Type B pancreatic cell (in vitro differentiated cells): ENCODE results near the gene HGS. TPM values are rescaled to one million over a fixed set of nuclear protein-coding genes. Genes with fewer than 3 reads are reported as not detected.
A peak's percentile ranks its signal among the peaks of the same experiment; 100 is the strongest.

ENCODE experiments used
- DNase-seq: peaks from one replicate; pipeline ENCODE4 v3.0.0; 2021; ENCODE audit warnings: mixed read lengths; ENCODE audit not compliant: unreplicated experiment; ENCODE audit errors: extremely low spot score
- H3K27ac Mint-ChIP-seq: 2 replicates; pipeline ENCODE4 v1.8.0; 2021; ENCODE audit warnings: mild to moderate bottlenecking, mixed read lengths
- H3K27me3 Mint-ChIP-seq: 2 replicates; pipeline ENCODE4 v1.8.0; 2021; ENCODE audit warnings: mixed read lengths
- H3K36me3 Mint-ChIP-seq: 2 replicates; pipeline ENCODE4 v1.8.0; 2021; ENCODE audit warnings: mixed read lengths
- H3K4me1 Mint-ChIP-seq: one replicate; pipeline ENCODE4 v1.8.0; 2021; ENCODE audit warnings: mixed read lengths; ENCODE audit not compliant: unreplicated experiment
- H3K4me3 Mint-ChIP-seq: 2 replicates; pipeline ENCODE4 v1.8.0; 2021; ENCODE audit warnings: mild to moderate bottlenecking, mixed read lengths
- H3K9me3 Mint-ChIP-seq: 2 replicates; pipeline ENCODE4 v1.8.0; 2021; ENCODE audit warnings: mixed read lengths
- total RNA-seq: library from RNA; stranded (reverse); gene quantifications from 2 replicates; pipeline ENCODE4 v1.2.1, GENCODE V29; 2021; ENCODE audit warnings: low replicate concordance
- TF ChIP-seq, protein P1 (sequence below): fragments of 200-600 bp; sonication (generic); conservative IDR thresholded peaks from 2 replicates; pipeline ENCODE4 v1.5.0; 2021; ENCODE audit warnings: antibody characterized with exemption, mild to moderate bottlenecking

The HGS gene
- total RNA-seq, 1 donor from 2014 or later, result 115 TPM

GRCh38 chr17:81715872-81716673 is 32.3 kb downstream of the HGS start:
- no peak overlapping the region for H3K27ac Mint-ChIP-seq
- peak; percentile 67 for DNase-seq
- H3K9me3 Mint-ChIP-seq, result no peaks in the 10 kb centered on the region
- H3K4me1 Mint-ChIP-seq, result peaks cover 4% of the 10 kb centered on the region
- no peak overlapping the region for H3K4me3 Mint-ChIP-seq
- no peaks in the 10 kb centered on the region for H3K27me3 Mint-ChIP-seq
- no peaks in the 10 kb centered on the region for H3K36me3 Mint-ChIP-seq
- TF ChIP-seq, protein P1, sequence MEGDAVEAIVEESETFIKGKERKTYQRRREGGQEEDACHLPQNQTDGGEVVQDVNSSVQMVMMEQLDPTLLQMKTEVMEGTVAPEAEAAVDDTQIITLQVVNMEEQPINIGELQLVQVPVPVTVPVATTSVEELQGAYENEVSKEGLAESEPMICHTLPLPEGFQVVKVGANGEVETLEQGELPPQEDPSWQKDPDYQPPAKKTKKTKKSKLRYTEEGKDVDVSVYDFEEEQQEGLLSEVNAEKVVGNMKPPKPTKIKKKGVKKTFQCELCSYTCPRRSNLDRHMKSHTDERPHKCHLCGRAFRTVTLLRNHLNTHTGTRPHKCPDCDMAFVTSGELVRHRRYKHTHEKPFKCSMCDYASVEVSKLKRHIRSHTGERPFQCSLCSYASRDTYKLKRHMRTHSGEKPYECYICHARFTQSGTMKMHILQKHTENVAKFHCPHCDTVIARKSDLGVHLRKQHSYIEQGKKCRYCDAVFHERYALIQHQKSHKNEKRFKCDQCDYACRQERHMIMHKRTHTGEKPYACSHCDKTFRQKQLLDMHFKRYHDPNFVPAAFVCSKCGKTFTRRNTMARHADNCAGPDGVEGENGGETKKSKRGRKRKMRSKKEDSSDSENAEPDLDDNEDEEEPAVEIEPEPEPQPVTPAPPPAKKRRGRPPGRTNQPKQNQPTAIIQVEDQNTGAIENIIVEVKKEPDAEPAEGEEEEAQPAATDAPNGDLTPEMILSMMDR, result no peak

- no peak for DNase-seq
- peaks cover 4% of the 10 kb centered on the region for H3K4me1 Mint-ChIP-seq
- H3K9me3 Mint-ChIP-seq, result no peaks in the 10 kb centered on the region
- H3K27ac Mint-ChIP-seq, result no peak overlapping the region
- H3K27me3 Mint-ChIP-seq, result no peaks in the 10 kb centered on the region
- no peak overlapping the region for H3K4me3 Mint-ChIP-seq
- TF ChIP-seq, protein P1, result no peak
- H3K36me3 Mint-ChIP-seq, result no peaks in the 10 kb centered on the region
These were observed 32.8 kb downstream of the HGS start for GRCh38 chr17:81716674-81716996.

GRCh38 chr17:81717049-81717765 is 33.4 kb downstream of the HGS start:
- Mint-ChIP-seq H3K4me3 (no peak overlapping the region), H3K27ac (no peak overlapping the region), H3K4me1 (peaks cover 4% of the 10 kb centered on the region), H3K36me3 (no peaks in the 10 kb centered on the region), H3K27me3 (no peaks in the 10 kb centered on the region), H3K9me3 (no peaks in the 10 kb centered on the region)
- DNase-seq, result no peak
- TF ChIP-seq, protein P1, result no peak

- H3K36me3 Mint-ChIP-seq, result no peaks in the 10 kb centered on the region
- H3K27me3 Mint-ChIP-seq, result no peaks in the 10 kb centered on the region
- DNase-seq, result no peak
- H3K9me3 Mint-ChIP-seq, result no peaks in the 10 kb centered on the region
- H3K4me3 Mint-ChIP-seq, result no peak overlapping the region
- TF ChIP-seq, protein P1, result no peak
- H3K4me1 Mint-ChIP-seq, result peaks cover 3% of the 10 kb centered on the region
- no peak overlapping the region for H3K27ac Mint-ChIP-seq
These were observed 33.9 kb downstream of the HGS start for GRCh38 chr17:81717766-81718089.

- H3K36me3 Mint-ChIP-seq, result no peaks in the 10 kb centered on the region
- DNase-seq, result no peak
- no peak overlapping the region for H3K4me3 Mint-ChIP-seq
- no peaks in the 10 kb centered on the region for H3K9me3 Mint-ChIP-seq
- H3K4me1 Mint-ChIP-seq, result peaks cover 8% of the 10 kb centered on the region
- no peak overlapping the region for H3K27ac Mint-ChIP-seq
- H3K27me3 Mint-ChIP-seq, result peaks cover 3% of the 10 kb centered on the region
- TF ChIP-seq, protein P1, result no peak
These were observed 35.8 kb downstream of the HGS start for GRCh38 chr17:81719410-81720266.
